Neuronal stem cell (in vitro differentiated cells): ENCODE data around the gene ARSG.

ENCODE experiments used
- DNase-seq: peaks from one replicate; pipeline ENCODE4 v3.0.0-alpha.2; 2013; ENCODE audit warnings: low spot score
- H2AFZ ChIP-seq: one replicate; pipeline ENCODE4 v1.6.1; 2013; ENCODE audit warnings: mild to moderate bottlenecking, low read length, inconsistent platforms
- H2AK5ac ChIP-seq: 2 replicates; pipeline ENCODE4 v1.6.1; 2013; ENCODE audit warnings: low read depth, mild to moderate bottlenecking, inconsistent platforms, low read length, moderate library complexity, mixed read lengths
- H2BK120ac ChIP-seq: 2 replicates; pipeline ENCODE4 v1.6.1; 2013; ENCODE audit warnings: low read depth, mild to moderate bottlenecking, inconsistent platforms, low read length, moderate library complexity, mixed read lengths
- H2BK12ac ChIP-seq: one replicate; pipeline ENCODE4 v1.6.1; 2013; ENCODE audit warnings: low read length, inconsistent platforms
- H2BK15ac ChIP-seq: 2 replicates; pipeline ENCODE4 v1.6.1; 2013; ENCODE audit warnings: mild to moderate bottlenecking, low read length, inconsistent platforms, mixed read lengths
- H2BK5ac ChIP-seq: one replicate; pipeline ENCODE4 v1.6.1; 2013; ENCODE audit warnings: inconsistent platforms, mild to moderate bottlenecking, low read length, moderate library complexity
- H3K14ac ChIP-seq: one replicate; pipeline ENCODE4 v1.6.1; 2013; ENCODE audit warnings: low read length, inconsistent platforms
- H3K18ac ChIP-seq: 2 replicates; pipeline ENCODE4 v1.6.1; 2013; ENCODE audit warnings: low read length, inconsistent platforms
- H3K23ac ChIP-seq: 2 replicates; pipeline ENCODE4 v1.6.1; 2013; ENCODE audit warnings: low read depth, mild to moderate bottlenecking, mixed read lengths, low read length, inconsistent platforms; ENCODE audit not compliant: poor library complexity
- H3K27ac ChIP-seq: replicated peaks from 3 replicates; pipeline ENCODE4 v1.5.1; 2013; ENCODE audit warnings: low read length, inconsistent platforms
- H3K27me3 ChIP-seq, 3 experiments: 2 replicates each; pipeline ENCODE4 v1.6.1; 2013; ENCODE audit warnings: low read length in 3 of 3, mild to moderate bottlenecking in 2 of 3, inconsistent platforms in 1 of 3, low read depth in 1 of 3, mixed read lengths in 1 of 3, moderate library complexity in 1 of 3; ENCODE audit not compliant: control insufficient read depth in 3 of 3, insufficient read depth in 3 of 3
- H3K36me3 ChIP-seq, 2 donors: replicated peaks in 1 of 2; 2 replicates each; pipeline ENCODE4 v1.6.1; 2013; ENCODE audit warnings: low read length in 2 of 2; ENCODE audit not compliant: control insufficient read depth in 2 of 2, insufficient read depth in 2 of 2
- H3K4ac ChIP-seq: 2 replicates; pipeline ENCODE4 v1.6.1; 2013; ENCODE audit warnings: inconsistent platforms, mild to moderate bottlenecking, low read length, moderate library complexity
- H3K4me1 ChIP-seq, 2 donors: 1 replicate in 1 of 2; 2 replicates in 1 of 2; pipeline ENCODE4 v1.6.1; 2013; ENCODE audit warnings: low read length in 2 of 2, low read depth in 1 of 2; ENCODE audit not compliant: control insufficient read depth in 2 of 2, insufficient read depth in 1 of 2
- H3K4me2 ChIP-seq: one replicate; pipeline ENCODE4 v1.6.1; 2013; ENCODE audit warnings: mild to moderate bottlenecking, low read length, inconsistent platforms; ENCODE audit not compliant: insufficient read depth, poor library complexity, severe bottlenecking
- H3K4me3 ChIP-seq, 2 donors: 2 replicates each; pipeline ENCODE4 v1.5.1; 2013; ENCODE audit warnings: low read length in 2 of 2, mild to moderate bottlenecking in 2 of 2, inconsistent platforms in 1 of 2, moderate library complexity in 1 of 2
- H3K79me1 ChIP-seq: one replicate; pipeline ENCODE4 v1.6.1; 2013; ENCODE audit warnings: low read depth, mild to moderate bottlenecking, inconsistent platforms, low read length, moderate library complexity
- H3K9ac ChIP-seq: one replicate; pipeline ENCODE4 v1.6.1; 2013; ENCODE audit warnings: mild to moderate bottlenecking, low read depth, low read length, inconsistent platforms; ENCODE audit not compliant: poor library complexity
- H3K9me3 ChIP-seq, 2 donors: replicated peaks in 1 of 2; 2 replicates each; pipeline versions ENCODE3 to v1.6.1; 2013; ENCODE audit warnings: low read length in 2 of 2, mild to moderate bottlenecking in 2 of 2, inconsistent platforms in 1 of 2, low read depth in 1 of 2, mixed read lengths in 1 of 2, moderate library complexity in 1 of 2; ENCODE audit not compliant: control insufficient read depth in 2 of 2, insufficient read depth in 1 of 2
- H4K8ac ChIP-seq: one replicate; pipeline ENCODE4 v1.6.1; 2013; ENCODE audit warnings: low read depth, mild to moderate bottlenecking, inconsistent platforms, low read length, moderate library complexity
- H4K91ac ChIP-seq: one replicate; pipeline ENCODE4 v1.6.1; 2013; ENCODE audit warnings: low read length, low read depth, mild to moderate bottlenecking, inconsistent platforms; ENCODE audit not compliant: poor library complexity
- WGBS, 2 donors: extraction: QIAGEN DNeasy Blood & Tissue Kit; methylation state at CpG; one replicate each; pipeline ENCODE4 v1.1.7; 2013; ENCODE audit warnings: missing lambda C conversion rate in 2 of 2, mixed read lengths in 1 of 2; ENCODE audit not compliant: insufficient read length in 2 of 2, insufficient replicate concordance in 1 of 2; ENCODE audit errors: extremely low coverage in 2 of 2; 5-methylcytosine and 5-hydroxymethylcytosine counted together

ARSG gene

DNA sequence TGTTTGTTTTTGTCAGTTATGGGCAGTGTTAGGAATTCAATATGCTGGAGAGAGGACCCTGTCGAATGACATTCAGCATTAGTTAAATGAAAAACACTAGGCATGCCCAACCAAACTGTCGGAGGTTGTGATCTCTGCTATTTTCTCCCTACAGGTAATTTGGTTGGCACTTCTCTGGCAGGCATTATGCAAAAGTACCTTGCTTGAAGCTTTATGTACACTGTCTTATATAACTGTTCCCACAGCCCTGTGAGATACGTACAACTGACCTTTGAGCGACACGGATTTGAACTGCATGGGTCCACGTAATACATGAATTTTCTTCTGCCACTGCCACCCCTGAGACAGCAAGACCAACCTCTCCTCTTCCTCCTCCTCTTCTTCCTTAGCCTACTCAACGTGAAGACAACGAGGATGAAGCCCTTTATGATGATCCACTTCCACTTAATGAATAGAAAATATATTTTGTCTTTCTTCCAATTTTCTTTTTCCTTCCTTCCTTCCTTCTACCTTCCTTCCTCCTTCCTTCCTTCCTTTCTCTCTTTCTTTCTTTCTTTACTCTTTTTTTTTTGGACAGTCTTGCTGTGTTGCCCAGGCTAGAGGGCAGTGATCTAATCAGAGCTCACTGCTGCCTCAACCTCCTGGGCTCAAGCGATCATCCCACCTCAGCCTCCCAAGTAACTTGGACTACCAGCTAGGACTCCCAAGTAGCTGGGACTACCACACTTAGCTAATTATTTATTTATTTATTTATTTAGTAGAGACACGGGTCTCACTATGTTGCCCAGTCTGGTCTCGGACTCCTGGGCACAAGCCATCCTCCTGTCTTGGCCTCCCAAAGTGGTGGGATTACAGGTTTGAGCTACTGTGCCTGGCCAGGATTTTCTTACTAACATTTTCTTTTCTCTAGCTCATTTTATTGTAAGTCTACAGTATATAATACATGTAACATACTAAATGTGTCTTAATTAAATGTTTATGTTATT is 88.7 kb downstream of the ARSG start:
- no peak for DNase-seq
- H2AK5ac ChIP-seq: no peak overlapping the region
- H3K9ac ChIP-seq: no peak overlapping the region
- H3K4ac ChIP-seq: no peak overlapping the region
- H3K4me3 ChIP-seq: no peak overlapping the region
- no CpG with 5 or more reads among the region's 11 CpGs for WGBS, 2 donors
- no peak overlapping the region for H3K18ac ChIP-seq
- H2BK120ac ChIP-seq: no peak overlapping the region
- H3K27me3 ChIP-seq: no peaks in the 10 kb centered on the region
- no peak overlapping the region for H3K4me2 ChIP-seq
- no peaks in the 10 kb centered on the region for H3K9me3 ChIP-seq
- no peak overlapping the region for H2BK15ac ChIP-seq
- no peak overlapping the region for H2BK5ac ChIP-seq
- no peak overlapping the region for H3K14ac ChIP-seq
- H3K79me1 ChIP-seq: no peaks in the 10 kb centered on the region
- H3K4me1 ChIP-seq: peaks cover 17 to 28% of the 10 kb centered on the region in 2 donors
- H4K91ac ChIP-seq: no peak overlapping the region
- no peak overlapping the region for H3K23ac ChIP-seq
- H3K36me3 ChIP-seq: no peaks in the 10 kb centered on the region
- H2BK12ac ChIP-seq: no peak overlapping the region
- H3K27ac ChIP-seq: no peak overlapping the region
- no peak overlapping the region for H2AFZ ChIP-seq
- H4K8ac ChIP-seq: no peak overlapping the region

DNA sequence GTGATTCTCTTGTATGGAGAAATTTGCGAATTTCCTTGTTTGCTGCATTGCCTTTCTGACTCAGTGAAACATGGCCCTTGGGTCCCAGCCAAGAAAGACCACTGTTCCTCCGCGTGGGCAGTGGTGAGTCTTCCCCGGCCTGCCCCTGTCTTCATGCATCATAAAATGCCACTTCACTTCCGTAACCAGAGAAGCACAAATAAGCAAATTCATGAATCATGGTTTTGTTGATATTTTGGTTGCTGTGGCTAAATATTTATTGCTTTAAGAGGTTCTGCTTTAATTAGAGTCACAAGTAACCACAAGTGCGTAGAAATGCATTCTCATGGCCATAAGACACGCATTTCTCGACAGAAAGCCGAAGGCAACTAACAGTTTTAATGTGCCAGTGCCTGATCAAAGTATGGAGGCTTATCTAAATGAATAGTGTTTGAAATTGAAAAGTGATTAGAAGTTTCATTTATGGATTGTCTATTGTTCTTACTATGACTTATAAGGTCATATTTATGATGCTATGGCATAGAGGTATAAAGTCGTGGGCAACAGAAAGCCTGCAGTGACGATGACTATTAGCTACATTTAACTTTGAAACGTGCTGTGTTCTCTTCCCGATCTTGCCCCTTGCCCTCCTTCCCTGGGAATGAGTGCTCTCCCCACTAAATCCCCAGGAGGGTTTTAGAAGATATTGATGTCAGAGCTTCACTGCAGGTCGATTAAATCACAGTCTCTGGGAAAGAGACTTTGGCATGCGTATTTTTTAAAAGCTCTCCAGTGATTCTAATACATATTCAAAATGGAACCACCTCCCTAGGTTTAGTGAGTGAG is 90.0 kb downstream of the ARSG start:
- Histone ChIP-seq H2AFZ (no peak overlapping the region), H2AK5ac (no peak overlapping the region), H2BK120ac (no peak overlapping the region), H3K9ac (no peak overlapping the region), H4K91ac (no peak overlapping the region), H3K27me3 (no peaks in the 10 kb centered on the region), H2BK5ac (no peak overlapping the region), H3K14ac (no peak overlapping the region), H3K9me3 (no peaks in the 10 kb centered on the region), H3K23ac (no peak overlapping the region), H3K4ac (no peak overlapping the region), H3K4me3 (no peak overlapping the region), H3K27ac (no peak overlapping the region), H3K36me3 (no peaks in the 10 kb centered on the region), H3K4me2 (no peak overlapping the region), H3K4me1 (peaks cover 17 to 28% of the 10 kb centered on the region in 2 donors), H2BK12ac (no peak overlapping the region), H3K79me1 (no peaks in the 10 kb centered on the region), H4K8ac (no peak overlapping the region), H2BK15ac (no peak overlapping the region), H3K18ac (no peak overlapping the region)
- DNase-seq: no peak
- no CpG with 5 or more reads among the region's 15 CpGs for WGBS, 2 donors

DNA sequence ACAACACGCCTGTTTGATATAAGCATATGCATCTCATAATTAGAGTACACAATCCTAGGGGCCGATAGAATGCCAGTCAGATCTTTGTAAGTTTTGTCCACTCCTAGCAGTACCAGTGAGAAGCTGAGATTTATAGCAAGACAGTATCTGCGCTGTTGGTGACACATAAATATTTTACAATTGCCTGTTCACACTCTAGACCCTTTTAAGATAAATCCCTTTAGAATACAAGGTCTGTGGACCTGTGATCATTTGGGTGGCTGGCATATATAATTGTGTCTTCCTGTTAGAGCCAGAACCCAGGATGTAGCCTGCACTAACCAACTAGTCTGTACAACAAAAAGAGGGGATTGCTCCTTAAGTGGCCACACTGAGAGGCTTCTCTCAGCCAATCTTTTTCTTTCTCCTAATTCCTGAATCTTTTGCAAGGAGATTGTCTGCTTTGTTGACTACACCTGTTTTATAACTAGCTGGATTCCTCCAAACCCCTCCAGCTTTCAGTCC is 91.3 kb downstream of the ARSG start:
- H3K4me2 ChIP-seq: no peak overlapping the region
- H3K9me3 ChIP-seq: no peaks in the 10 kb centered on the region
- H4K91ac ChIP-seq: no peak overlapping the region
- H3K27ac ChIP-seq: peak overlapping the region; percentile 35
- H3K23ac ChIP-seq: no peak overlapping the region
- H2BK120ac ChIP-seq: no peak overlapping the region
- no peak overlapping the region for H2BK5ac ChIP-seq
- no peak overlapping the region for H2AK5ac ChIP-seq
- H3K9ac ChIP-seq: no peak overlapping the region
- H3K4ac ChIP-seq: no peak overlapping the region
- no peak overlapping the region for H2BK15ac ChIP-seq
- H2AFZ ChIP-seq: no peak overlapping the region
- no peak overlapping the region for H3K14ac ChIP-seq
- no peaks in the 10 kb centered on the region for H3K79me1 ChIP-seq
- H3K18ac ChIP-seq: no peak overlapping the region
- no peak overlapping the region for H3K4me3 ChIP-seq
- no peak for DNase-seq
- no peaks in the 10 kb centered on the region for H3K36me3 ChIP-seq
- WGBS, 2 donors: no CpG with 5 or more reads among the region's 3 CpGs
- no peak overlapping the region for H4K8ac ChIP-seq
- peaks cover 17 to 23% of the 10 kb centered on the region in 2 donors for H3K4me1 ChIP-seq
- no peaks in the 10 kb centered on the region for H3K27me3 ChIP-seq
- H2BK12ac ChIP-seq: no peak overlapping the region

DNA sequence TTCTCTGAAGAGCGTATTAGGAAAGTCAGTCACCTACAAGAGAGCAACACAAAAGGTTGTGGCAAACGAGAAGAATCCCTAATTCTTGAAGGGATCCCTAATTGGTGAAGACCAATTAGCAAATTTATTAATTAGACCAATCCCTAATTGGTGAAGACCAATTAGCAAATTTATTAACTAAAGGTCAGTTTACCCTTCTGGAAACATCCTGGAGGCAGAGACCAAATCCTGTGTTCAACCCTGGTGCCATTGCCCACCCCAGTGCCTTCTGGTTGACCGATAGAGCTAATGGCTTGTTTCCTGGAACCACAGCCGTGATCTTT is 91.8 kb downstream of the ARSG start:
- Histone ChIP-seq H2BK12ac (no peak overlapping the region), H2AK5ac (no peak overlapping the region), H3K27ac (peak overlapping the region; percentile 35), H2AFZ (no peak overlapping the region), H3K23ac (no peak overlapping the region), H3K18ac (no peak overlapping the region), H4K8ac (no peak overlapping the region), H3K27me3 (no peaks in the 10 kb centered on the region), H3K36me3 (no peaks in the 10 kb centered on the region), H2BK5ac (no peak overlapping the region), H2BK15ac (no peak overlapping the region), H3K9ac (no peak overlapping the region), H3K4me1 (peaks cover 14 to 18% of the 10 kb centered on the region in 2 donors), H3K9me3 (no peaks in the 10 kb centered on the region), H3K4ac (no peak overlapping the region), H3K79me1 (no peaks in the 10 kb centered on the region), H3K4me3 (no peak overlapping the region), H2BK120ac (no peak overlapping the region), H3K4me2 (no peak overlapping the region), H3K14ac (no peak overlapping the region), H4K91ac (no peak overlapping the region)
- DNase-seq: no peak
- WGBS, 2 donors: no CpG with 5 or more reads among the region's 4 CpGs
